IMR-90 (cell line): ENCODE data around the gene COL4A2. TPM values are rescaled to one million over a fixed set of nuclear protein-coding genes. Genes with fewer than 3 reads are reported as not detected.

Source experiments
- ATAC-seq: fragments of 200-7000 bp; cut with Tn5 transposase; 2 replicates; pipeline ENCODE4 v1.9.1; 2020; ENCODE audit warnings: low read depth, mild to moderate bottlenecking, moderate library complexity
- BruUV-seq: library from RNA; stranded (reverse); fragments of 400-500 nt; replicated peaks from 2 replicates; lab custom pipeline; 2021; lab: Mats Ljungman, UMichigan
- CTCF ChIA-PET: fragments of 300-600 bp; formaldehyde crosslinking; extraction: SDS; loops from one replicate; lab custom pipeline; 2021; ENCODE audit warnings: antibody characterized with exemption; lab: Yijun Ruan, JAX
- POLR2A ChIA-PET: fragments of 300-600 bp; sonication (Branson Sonifier 250); formaldehyde crosslinking; loops from one replicate; lab custom pipeline; 2022; ENCODE audit warnings: antibody characterized with exemption; ENCODE audit not compliant: unreplicated experiment; lab: Charles Lee
- DNase-seq: peaks from one replicate; pipeline ENCODE4 v3.0.0; 2013
- H2AFZ ChIP-seq: replicated peaks from 2 replicates; pipeline ENCODE3; 2013; ENCODE audit warnings: low read length, mild to moderate bottlenecking; ENCODE audit not compliant: poor library complexity
- H2AK5ac ChIP-seq: 2 replicates; pipeline ENCODE4 v1.6.1; 2013; ENCODE audit warnings: low read depth, low read length, inconsistent platforms
- H2AK9ac ChIP-seq: replicated peaks from 2 replicates; pipeline ENCODE3; 2013; ENCODE audit warnings: mild to moderate bottlenecking, low read depth, low read length, moderate library complexity; ENCODE audit not compliant: poor library complexity
- H2BK120ac ChIP-seq: 2 replicates; pipeline ENCODE4 v1.6.1; 2013; ENCODE audit warnings: low read depth, low read length, inconsistent platforms
- H2BK15ac ChIP-seq: 3 replicates; pipeline ENCODE4 v1.6.1; 2013; ENCODE audit warnings: low read depth, low read length, inconsistent platforms
- H2BK20ac ChIP-seq: 2 replicates; pipeline ENCODE4 v1.6.1; 2013; ENCODE audit warnings: low read depth, mild to moderate bottlenecking, inconsistent platforms, low read length, moderate library complexity
- H2BK5ac ChIP-seq: 2 replicates; pipeline ENCODE4 v1.6.1; 2013; ENCODE audit warnings: mild to moderate bottlenecking, low read depth, low read length, inconsistent platforms; ENCODE audit not compliant: poor library complexity, severe bottlenecking
- H3K14ac ChIP-seq: replicated peaks from 2 replicates; pipeline ENCODE4 v1.6.1; 2013; ENCODE audit warnings: low read depth, low read length, inconsistent platforms
- H3K18ac ChIP-seq: 2 replicates; pipeline ENCODE4 v1.6.1; 2013; ENCODE audit warnings: low read depth, low read length, control low read depth
- H3K23ac ChIP-seq: 2 replicates; pipeline ENCODE4 v1.6.1; 2013; ENCODE audit warnings: low read depth, low read length, inconsistent platforms
- H3K27ac ChIP-seq: 2 replicates; pipeline ENCODE4 v1.5.1; 2013; ENCODE audit warnings: mild to moderate bottlenecking, control low read depth, low read length; ENCODE audit not compliant: insufficient read depth
- H3K27me3 ChIP-seq: 2 replicates; pipeline ENCODE4 v1.6.1; 2013; ENCODE audit warnings: low read length; ENCODE audit not compliant: control insufficient read depth, insufficient read depth
- H3K36me3 ChIP-seq: 2 replicates; pipeline ENCODE4 v1.6.1; 2013; ENCODE audit warnings: low read length, mixed read lengths; ENCODE audit not compliant: control insufficient read depth, insufficient read depth
- H3K4ac ChIP-seq: 2 replicates; pipeline ENCODE4 v1.6.1; 2013; ENCODE audit warnings: low read depth, low read length, inconsistent platforms
- H3K4me1 ChIP-seq: 2 replicates; pipeline ENCODE4 v1.6.1; 2013; ENCODE audit warnings: low read length, mixed read lengths; ENCODE audit not compliant: control insufficient read depth, insufficient read depth
- H3K4me2 ChIP-seq: 2 replicates; pipeline ENCODE4 v1.6.1; 2013; ENCODE audit warnings: low read depth, mild to moderate bottlenecking, control low read depth, low read length, moderate library complexity
- H3K4me3 ChIP-seq: 2 replicates; pipeline ENCODE4 v1.5.1; 2013; ENCODE audit warnings: low read depth, mild to moderate bottlenecking, control low read depth, low read length, moderate library complexity; ENCODE audit not compliant: insufficient read depth
- H3K56ac ChIP-seq: 2 replicates; pipeline ENCODE4 v1.6.1; 2013; ENCODE audit warnings: low read length, inconsistent platforms; ENCODE audit not compliant: insufficient read depth; ENCODE audit errors: extremely low read depth
- H3K79me1 ChIP-seq, 2 experiments: 2 replicates each; pipeline ENCODE4 v1.6.1; 2013; ENCODE audit warnings: low read length in 2 of 2, inconsistent platforms in 1 of 2, low read depth in 1 of 2
- H3K9ac ChIP-seq: 2 replicates; pipeline ENCODE4 v1.6.1; 2013; ENCODE audit warnings: low read depth, low read length, control low read depth
- H3K9me1 ChIP-seq: 2 replicates; pipeline ENCODE4 v1.6.1; 2013; ENCODE audit warnings: low read length, inconsistent platforms; ENCODE audit not compliant: insufficient read depth
- H3K9me3 ChIP-seq: 2 replicates; pipeline ENCODE4 v1.6.1; 2013; ENCODE audit warnings: low read length; ENCODE audit not compliant: control insufficient read depth, insufficient read depth
- H4K20me1 ChIP-seq: 2 replicates; pipeline ENCODE4 v1.6.1; 2013; ENCODE audit warnings: low read length, inconsistent platforms; ENCODE audit not compliant: insufficient read depth
- H4K5ac ChIP-seq: 2 replicates; pipeline ENCODE4 v1.6.1; 2013; ENCODE audit warnings: mild to moderate bottlenecking, low read depth, low read length, control low read depth
- H4K8ac ChIP-seq, 2 experiments: 2 replicates each; pipeline ENCODE4 v1.6.1; 2013; ENCODE audit warnings: low read depth in 2 of 2, low read length in 2 of 2, control low read depth in 1 of 2, inconsistent platforms in 1 of 2
- H4K91ac ChIP-seq: 2 replicates; pipeline ENCODE4 v1.6.1; 2013; ENCODE audit warnings: low read depth, low read length, inconsistent platforms; ENCODE audit not compliant: insufficient read depth
- BHLHE40 ChIP-seq: fragments of 150-350 bp; IDR thresholded peaks from 2 replicates; pipeline ENCODE4 v1.6.1; 2016; ENCODE audit warnings: mild to moderate bottlenecking, low read depth, low read length
- CEBPB ChIP-seq: IDR thresholded peaks from 2 replicates; pipeline ENCODE4 v1.6.1; 2012; ENCODE audit warnings: low read depth, low read length, improper control_type of control experiment
- MAFK ChIP-seq: IDR thresholded peaks from 2 replicates; pipeline ENCODE4 v1.6.1; 2012; ENCODE audit warnings: low read depth, low read length, improper control_type of control experiment
- MAZ ChIP-seq: IDR thresholded peaks from 2 replicates; pipeline ENCODE4 v1.6.1; 2012; ENCODE audit warnings: low read depth, mild to moderate bottlenecking, low read length, improper control_type of control experiment, moderate library complexity, borderline replicate concordance
- MXI1 ChIP-seq: IDR thresholded peaks from 2 replicates; pipeline ENCODE4 v1.6.1; 2012; ENCODE audit warnings: low read depth, mild to moderate bottlenecking, low read length, moderate library complexity, borderline replicate concordance
- NFE2L2 ChIP-seq: fragments of 150-350 bp; IDR thresholded peaks from 2 replicates; pipeline ENCODE4 v1.6.1; 2016; ENCODE audit warnings: low read depth, mild to moderate bottlenecking, low read length
- SMC3 ChIP-seq: fragments of 150-350 bp; IDR thresholded peaks from 2 replicates; pipeline ENCODE4 v1.6.1; 2016; ENCODE audit warnings: low read depth, mild to moderate bottlenecking, antibody characterized with exemption, low read length, moderate library complexity
- WGBS, 2 experiments: methylation state at CpG; one replicate each; pipeline versions ENCODE4 v1.1.5 to v1.1.7; 2013; ENCODE audit warnings: missing lambda C conversion rate in 2 of 2; ENCODE audit not compliant: insufficient read length in 1 of 2; ENCODE audit errors: extremely low coverage in 2 of 2; 5-methylcytosine and 5-hydroxymethylcytosine counted together
- dilution Hi-C: fragments of 300-500 bp; cut with HindIII; formaldehyde crosslinking; loops from one replicate; pipeline ENCODE4 v1.14.3; 2018; ENCODE audit warnings: low sequenced_read_pairs; ENCODE audit not compliant: unreplicated experiment
- in situ Hi-C: fragments of 300-500 bp; cut with MboI; formaldehyde crosslinking; loops from 3 replicates; pipeline ENCODE4 v1.14.3; 2019; ENCODE audit warnings: low sequenced_read_pairs, inconsistent platforms, mixed read lengths
- intact Hi-C: fragments of 100-400 bp; cut with micrococcal nuclease; formaldehyde crosslinking; loops from 2 replicates; pipeline ENCODE4 v1.10.0; 2022
- polyA plus RNA-seq, 3 experiments: library from polyadenylated mRNA; depleted of rRNA; stranded (reverse); fragments of >200 nt; gene quantifications; 2 replicates each; pipeline ENCODE4 v1.2.3, GENCODE V29; 2012; ENCODE audit warnings: low replicate concordance in 1 of 3
- total RNA-seq: library from RNA; depleted of rRNA; stranded (reverse); fragments of >200 nt; gene quantifications from 2 replicates; pipeline ENCODE4 v1.2.3, GENCODE V29; 2012
- TF ChIP-seq, protein P1 (sequence below): fragments of 150-350 bp; IDR thresholded peaks from 2 replicates; pipeline ENCODE4 v1.6.1; 2017; ENCODE audit warnings: mild to moderate bottlenecking, antibody characterized with exemption, low read length, low read depth

COL4A2 gene
- total and polyA plus RNA-seq, 2 of the 4 experiments (the other 2 are of a cell fraction): 90.7 to 457 TPM

- dilution Hi-C loops: no loop called here
- Histone ChIP-seq H4K20me1 (peaks cover 14% of the 10 kb centered on the region), H3K4ac (no peak overlapping the region), H2AK5ac (no peak overlapping the region), H2AFZ (no peak overlapping the region), H2BK120ac (no peak overlapping the region), H3K4me3 (no peak overlapping the region), H2AK9ac (no peak overlapping the region), H4K5ac (no peak overlapping the region), H3K4me2 (no peak overlapping the region), H3K23ac (no peak overlapping the region), H3K27me3 (no peaks in the 10 kb centered on the region), H3K14ac (no peak overlapping the region), H2BK20ac (no peak overlapping the region), H3K79me1 (peaks cover 3 to 34% of the 10 kb centered on the region in 2 experiments), H2BK15ac (no peak overlapping the region), H4K91ac (no peak overlapping the region), H3K9me3 (no peaks in the 10 kb centered on the region), H4K8ac (no peak overlapping the region), H3K56ac (no peak overlapping the region), H3K27ac (no peak overlapping the region), H3K4me1 (no peaks in the 10 kb centered on the region), H2BK5ac (no peak overlapping the region), H3K18ac (no peak overlapping the region), H3K9me1 (peaks cover 7% of the 10 kb centered on the region; the same call in 1 of the 2 replicates), H3K9ac (no peak overlapping the region), H3K36me3 (peaks cover 61% of the 10 kb centered on the region)
- ATAC-seq: no peak
- no peak for TF ChIP-seq NFE2L2
- TF ChIP-seq, protein P1, sequence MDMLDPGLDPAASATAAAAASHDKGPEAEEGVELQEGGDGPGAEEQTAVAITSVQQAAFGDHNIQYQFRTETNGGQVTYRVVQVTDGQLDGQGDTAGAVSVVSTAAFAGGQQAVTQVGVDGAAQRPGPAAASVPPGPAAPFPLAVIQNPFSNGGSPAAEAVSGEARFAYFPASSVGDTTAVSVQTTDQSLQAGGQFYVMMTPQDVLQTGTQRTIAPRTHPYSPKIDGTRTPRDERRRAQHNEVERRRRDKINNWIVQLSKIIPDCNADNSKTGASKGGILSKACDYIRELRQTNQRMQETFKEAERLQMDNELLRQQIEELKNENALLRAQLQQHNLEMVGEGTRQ: no peak
- no peak for TF ChIP-seq CEBPB
- TF ChIP-seq MXI1: no peak
- TF ChIP-seq BHLHE40: no peak
- no peak for TF ChIP-seq MAFK
- no peak for TF ChIP-seq MAZ
- TF ChIP-seq SMC3: no peak
- no peak for DNase-seq
- ChIA-PET CTCF (interaction anchor here (1.2 kb wide), 1 partner anchor 137 kb away, joined by 4 read pairs; no protein-coding TSS in a partner anchor), POLR2A (no interaction called here)
- WGBS, 2 experiments: 95% methylated on average over 7 of the region's 18 CpGs; no CpG with 5 or more reads in 1 of the 2 experiments
- intact Hi-C loops: no loop called here
- in situ Hi-C loops: no loop called here
- no TSS peak for BruUV-seq
Observed at GRCh38 chr13:110456550-110456949, 149.5 kb downstream of the COL4A2 start.
